HL-60/S4 treated with retinoic acid at 250 ng/mL for 4 days and 3 days (cell line): ENCODE data around the gene SPINK8.
"Not testable (repeated sequence)": the region's sequence is repeated elsewhere in the genome, so short reads cannot be mapped to it uniquely, and the experiment has no call there.

Source experiments
- in situ Hi-C: fragments of 300-500 bp; cut with MboI; formaldehyde crosslinking; loops from 2 replicates; pipeline ENCODE4 v1.7.0; 2022; ENCODE audit warnings: low sequenced_read_pairs

Gene SPINK8

GRCh38 chr3:48280881-48281280, 52.6 kb downstream of the SPINK8 start:
- in situ Hi-C loops: no loop called here

GRCh38 chr3:48278884-48279559, 54.4 kb downstream of the SPINK8 start:
- in situ Hi-C loops: no loop called here

- in situ Hi-C loops: no loop called here
Observed at GRCh38 chr3:48276911-48277641, 56.4 kb downstream of the SPINK8 start.

- in situ Hi-C loops: no loop called here
Observed at GRCh38 chr3:48275287-48276027, 58.0 kb downstream of the SPINK8 start.

GRCh38 chr3:48274452-48274851, 59.0 kb downstream of the SPINK8 start:
- in situ Hi-C loops: no loop called here

GRCh38 chr3:48273594-48274211, 59.8 kb downstream of the SPINK8 start:
- in situ Hi-C loops: no loop called here

- in situ Hi-C loops: no loop called here
Observed at GRCh38 chr3:48271763-48272498, 61.5 kb downstream of the SPINK8 start.

- in situ Hi-C loops: not testable (repeated sequence)
Observed at GRCh38 chr3:48271223-48271622, 62.2 kb downstream of the SPINK8 start.

- in situ Hi-C loops: no loop called here
Observed at GRCh38 chr3:48270306-48270705, 63.2 kb downstream of the SPINK8 start.

GRCh38 chr3:48269592-48269991, 63.9 kb downstream of the SPINK8 start:
- in situ Hi-C loops: loop anchor here (10.0 kb wide), 1 partner anchor 165 kb away; the partner anchor contains the start of gene PLXNB1

- in situ Hi-C loops: loop anchor here (10.0 kb wide), 1 partner anchor 166 kb away; the partner anchor contains the start of gene PLXNB1
Observed at GRCh38 chr3:48268936-48269561, 64.4 kb downstream of the SPINK8 start.

GRCh38 chr3:48268381-48268935, 65.0 kb downstream of the SPINK8 start:
- in situ Hi-C loops: loop anchor here (10.0 kb wide), 1 partner anchor 166 kb away; the partner anchor contains the start of gene PLXNB1

GRCh38 chr3:48267782-48268181, 65.7 kb downstream of the SPINK8 start:
- in situ Hi-C loops: loop anchor here (10.0 kb wide), 1 partner anchor 167 kb away; the partner anchor contains the start of gene PLXNB1

- in situ Hi-C loops: no loop called here
Observed at GRCh38 chr3:48258530-48258929, 74.9 kb downstream of the SPINK8 start.
